Stimulated activated CD4-positive, alpha-beta T cell treated with anti-CD3 and anti-CD28 coated beads, Interleukin-1b, Interleukin-23, amount 100 ng/mL, for 1 hour (primary cell): ENCODE data around the gene SEL1L3.

ENCODE experiments used
- DNase-seq, 2 donors: peaks; one replicate each; pipeline ENCODE4 v3.0.0-alpha.2; 2020; ENCODE audit warnings: low read depth in 2 of 2

The SEL1L3 gene

DNA sequence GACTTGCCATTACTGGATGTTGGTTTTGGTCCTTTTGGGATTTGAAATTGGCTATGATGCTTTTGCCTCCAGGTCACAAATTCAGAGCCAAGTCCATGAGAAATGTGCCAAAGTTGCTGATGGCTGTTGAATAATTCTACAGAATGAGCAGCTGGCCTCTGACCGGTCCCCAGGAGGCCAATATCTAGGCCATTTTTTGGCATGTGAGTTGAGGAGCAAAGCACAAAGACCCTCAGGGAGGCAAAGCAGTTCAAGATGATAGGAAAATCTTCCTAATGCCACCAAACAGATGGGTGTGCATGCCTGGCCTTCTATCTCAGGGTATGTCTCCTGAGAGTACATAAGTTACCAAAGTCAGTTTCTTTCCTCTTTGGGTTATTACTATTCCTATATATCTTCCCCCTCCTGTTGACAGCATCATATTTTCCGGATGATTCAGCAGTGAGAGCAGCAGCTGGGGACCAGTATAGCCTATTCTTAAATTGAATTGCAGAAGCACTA lies 44.4 kb downstream of the SEL1L3 start:
- DNase-seq, result no peak

DNA sequence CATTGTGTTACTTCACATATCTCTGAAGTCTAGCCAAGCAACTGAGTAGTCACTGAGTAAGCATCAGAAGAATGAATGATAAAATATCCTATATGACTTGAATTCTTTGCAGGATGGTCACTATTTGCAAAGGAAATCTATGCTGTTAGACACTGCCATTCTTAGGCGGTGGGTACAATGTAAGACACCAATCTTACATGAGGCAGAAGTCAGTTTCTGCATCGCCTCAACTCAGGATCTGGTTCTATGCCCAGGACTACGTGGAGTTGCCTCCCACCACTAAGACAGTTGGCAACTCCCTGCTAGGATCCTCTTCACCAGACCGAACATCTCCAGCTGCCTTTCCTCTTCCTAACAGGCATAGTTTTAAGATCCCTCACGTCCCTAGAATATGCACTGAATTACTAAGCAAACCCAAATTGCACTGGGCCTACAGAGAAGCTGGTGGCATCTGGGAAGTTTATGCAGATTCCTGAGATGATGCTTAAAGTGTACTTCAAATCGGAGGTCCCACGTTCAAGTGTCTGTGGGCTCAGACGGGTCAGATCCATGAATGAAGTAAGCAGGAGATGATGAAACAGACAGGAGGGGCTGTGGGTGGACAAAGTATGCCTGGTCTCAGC lies 45.6 kb downstream of the SEL1L3 start:
- DNase-seq, result no peak

DNA sequence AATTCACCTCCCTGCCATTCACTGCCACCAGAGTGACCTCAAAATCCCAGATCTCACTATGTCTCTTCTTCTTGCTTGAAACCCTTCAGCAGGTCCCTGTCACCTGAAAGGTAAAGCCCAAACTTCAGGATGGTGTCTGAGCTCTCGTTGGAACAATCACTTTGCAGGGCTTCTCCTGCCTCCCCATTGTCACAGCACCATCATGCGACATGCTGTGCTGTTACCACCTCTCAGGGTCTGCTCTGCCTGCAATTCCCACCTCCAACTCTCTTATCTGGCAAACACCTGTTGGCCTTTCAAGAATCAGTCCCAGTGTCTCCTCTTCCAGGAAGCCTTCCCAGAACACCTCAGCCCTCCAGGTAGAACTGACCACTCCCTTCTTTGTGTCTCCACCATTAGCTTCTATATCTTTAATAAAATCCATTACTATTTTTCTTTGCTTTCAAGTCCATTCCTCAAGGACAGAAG lies 46.2 kb downstream of the SEL1L3 start:
- no peak for DNase-seq

DNA sequence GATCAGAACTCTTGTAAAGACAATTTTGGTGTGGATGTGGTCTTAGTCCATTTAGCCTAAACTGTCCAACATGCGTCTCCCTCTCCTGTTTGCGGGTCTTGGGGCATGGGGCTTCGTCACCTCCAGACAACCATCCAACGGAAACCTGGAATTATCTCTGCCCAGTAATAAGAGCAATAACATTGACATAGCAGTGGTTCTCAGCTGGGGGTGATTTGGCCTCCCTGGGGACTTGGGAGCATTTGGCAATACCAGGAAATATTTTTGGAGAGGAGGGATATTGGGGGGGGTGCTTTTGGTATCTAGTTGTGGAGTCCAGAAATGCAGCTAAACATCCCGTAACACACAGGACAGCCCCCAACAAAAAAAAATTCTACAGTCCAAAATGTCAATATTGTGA lies 47.2 kb downstream of the SEL1L3 start:
- no peak for DNase-seq

DNA sequence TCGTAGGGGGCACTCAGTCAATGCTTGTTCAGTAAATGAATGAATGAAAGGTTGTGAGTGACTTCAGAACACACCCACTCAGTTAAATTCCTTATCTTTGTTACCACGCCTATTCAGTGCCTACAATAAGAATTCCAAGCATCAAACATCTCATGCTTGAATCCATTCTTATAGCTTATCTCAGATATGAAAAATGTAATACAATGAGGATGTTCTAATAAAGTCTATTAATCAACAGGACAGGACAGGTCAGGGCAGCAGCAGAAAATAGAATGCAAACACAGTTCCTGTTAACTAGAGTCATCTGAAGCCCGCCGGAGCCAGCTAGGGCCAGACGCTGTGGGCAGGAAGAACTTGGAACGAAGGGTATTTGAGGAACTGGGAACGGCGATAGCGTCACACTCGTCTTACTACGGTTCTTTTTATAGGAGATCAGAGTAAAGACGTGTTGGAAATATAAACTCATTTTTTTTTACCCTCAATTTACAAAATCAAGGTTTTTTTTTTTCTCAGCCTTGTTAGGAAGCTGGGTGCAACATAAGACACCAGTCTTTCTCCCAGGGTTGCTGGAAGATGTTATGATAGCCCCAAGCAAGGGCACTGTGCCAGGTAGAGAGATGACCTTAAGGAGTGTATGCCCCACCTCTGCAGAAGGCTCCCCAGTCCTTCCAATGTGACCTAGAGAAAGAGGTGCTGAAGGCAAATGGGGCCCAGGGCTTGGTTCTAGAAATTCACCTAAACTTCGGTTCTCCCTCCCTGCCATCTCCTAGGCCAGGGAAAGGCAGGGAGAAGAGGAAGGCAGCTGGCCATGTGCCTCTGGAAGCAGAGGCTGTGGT lies 48.3 kb downstream of the SEL1L3 start:
- DNase-seq, result no peak

DNA sequence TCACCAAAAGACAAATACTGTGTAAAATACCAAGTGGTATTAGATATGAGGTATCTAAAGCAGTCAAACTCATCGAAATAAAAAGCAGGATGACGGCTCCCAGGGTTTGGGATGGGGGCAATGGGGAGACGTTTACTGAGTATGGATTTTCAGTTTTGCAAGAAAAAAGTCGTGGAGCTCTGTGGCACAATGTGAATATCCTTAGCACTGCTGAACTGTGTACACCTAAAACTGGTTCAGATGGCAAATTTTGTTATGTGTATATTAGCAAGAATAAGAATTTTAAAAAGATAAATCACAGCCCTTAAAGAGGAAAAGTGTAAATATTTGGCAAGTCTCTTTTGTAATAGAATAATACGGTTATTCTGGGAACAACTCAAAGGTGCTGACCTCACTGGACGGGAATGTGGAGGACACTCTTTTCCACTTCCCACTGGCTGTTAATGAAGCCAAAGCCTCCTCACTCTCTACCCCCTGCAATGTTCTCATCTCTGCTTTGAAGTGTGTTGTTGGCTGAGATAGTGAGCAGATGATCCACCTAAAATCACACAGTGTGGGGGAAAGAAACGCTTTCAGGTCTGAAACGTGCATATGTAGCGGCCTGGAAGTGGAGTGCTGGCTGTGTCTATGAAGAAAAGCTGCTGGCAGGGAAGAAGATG lies 49.2 kb downstream of the SEL1L3 start:
- no peak for DNase-seq

DNA sequence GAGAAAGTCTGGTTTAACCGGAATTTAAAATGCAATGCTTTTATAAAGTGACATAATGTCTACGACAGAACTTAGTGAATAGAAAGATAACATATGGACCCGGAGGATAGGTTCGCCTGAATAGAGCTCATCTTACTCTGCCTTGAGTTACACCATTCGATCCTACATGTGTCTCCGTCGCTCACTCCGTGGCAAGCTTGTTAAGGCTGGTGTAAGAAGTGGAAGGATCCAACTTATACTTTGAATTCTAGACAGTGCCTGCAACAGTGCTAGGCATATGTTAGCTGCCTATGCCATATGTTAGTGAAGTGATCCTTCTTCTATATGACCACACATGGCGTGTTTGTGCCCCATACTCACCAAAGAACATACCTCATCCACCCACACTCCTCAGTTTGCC lies 50.9 kb downstream of the SEL1L3 start:
- no peak for DNase-seq

DNA sequence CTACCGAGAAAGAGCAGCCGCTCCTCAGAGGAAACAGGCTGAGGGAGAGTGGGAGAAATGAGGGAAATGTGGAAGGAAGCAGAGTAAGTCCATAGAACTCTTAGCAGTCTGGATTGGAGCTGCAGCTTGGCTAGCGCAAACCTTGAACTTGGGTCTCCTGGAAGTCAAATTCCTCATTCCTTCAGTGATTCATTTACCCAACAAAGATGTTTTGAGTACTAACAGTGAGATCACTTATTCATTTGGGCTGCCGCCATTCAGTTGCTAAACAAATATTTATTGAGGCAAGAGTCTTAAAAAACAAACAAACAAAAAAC lies 51.5 kb downstream of the SEL1L3 start:
- DNase-seq, result no peak

DNA sequence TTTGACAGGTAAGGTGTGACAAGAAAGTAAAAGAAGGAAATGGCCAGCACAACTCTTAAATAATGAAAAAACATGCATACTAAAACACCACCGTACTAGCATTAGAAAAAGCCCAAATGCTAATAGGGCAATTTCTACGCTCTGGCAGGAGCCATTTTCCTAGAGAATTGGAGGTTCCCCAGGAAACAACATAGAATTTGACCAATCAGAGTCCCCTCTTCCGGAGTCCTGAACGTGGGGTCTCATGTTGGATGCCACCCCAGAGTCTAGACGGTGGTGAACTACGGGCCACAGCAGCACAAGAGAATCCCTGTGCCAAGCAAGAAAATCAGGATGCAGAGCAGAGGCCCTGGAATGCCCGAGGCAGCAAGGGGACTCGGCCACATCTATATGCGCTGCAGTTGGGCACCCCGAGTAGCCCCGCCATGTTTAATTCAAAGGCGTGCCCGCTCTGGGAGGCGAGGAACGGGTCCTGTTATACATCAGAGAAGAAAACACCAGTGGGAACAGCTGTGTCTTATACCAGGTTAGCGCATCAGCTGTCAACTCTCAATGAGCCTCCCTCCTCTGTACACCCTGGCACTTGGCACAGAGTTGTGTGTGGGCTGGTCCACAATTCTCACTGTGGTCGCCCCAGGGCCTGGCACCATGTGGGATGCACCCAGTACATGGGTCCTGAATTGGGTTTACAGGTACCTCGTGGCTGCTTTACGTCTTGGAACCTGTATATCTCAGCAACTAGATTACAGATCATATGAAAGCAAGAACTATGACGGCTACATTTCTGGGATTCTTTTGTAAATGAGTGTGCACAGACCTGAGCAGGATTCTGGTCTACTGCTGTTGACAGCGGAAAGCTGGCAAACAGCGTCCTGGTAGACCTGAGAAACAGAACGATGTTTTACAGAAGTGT lies 52.1 kb downstream of the SEL1L3 start:
- DNase-seq, result no peak

DNA sequence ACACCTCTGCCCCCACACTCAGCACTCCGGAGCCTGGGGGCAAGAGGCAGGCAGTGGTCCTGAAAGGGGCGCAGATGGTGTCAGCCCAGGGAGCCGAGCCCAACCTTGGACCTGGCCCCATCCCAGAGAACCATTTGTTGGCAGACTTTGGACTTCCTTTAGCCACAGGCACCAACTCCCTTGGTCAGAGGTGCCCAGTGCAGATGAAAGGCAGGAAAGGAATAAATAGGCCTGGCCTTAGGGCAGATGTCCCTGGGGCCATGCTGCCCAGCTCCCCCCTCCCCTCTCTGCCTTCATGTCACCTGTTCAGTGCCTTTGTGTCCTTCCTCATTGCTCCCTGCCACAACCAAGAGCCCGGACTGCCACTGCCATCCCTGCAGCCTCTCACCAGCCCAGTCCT lies 52.8 kb downstream of the SEL1L3 start:
- DNase-seq, result no peak

DNA sequence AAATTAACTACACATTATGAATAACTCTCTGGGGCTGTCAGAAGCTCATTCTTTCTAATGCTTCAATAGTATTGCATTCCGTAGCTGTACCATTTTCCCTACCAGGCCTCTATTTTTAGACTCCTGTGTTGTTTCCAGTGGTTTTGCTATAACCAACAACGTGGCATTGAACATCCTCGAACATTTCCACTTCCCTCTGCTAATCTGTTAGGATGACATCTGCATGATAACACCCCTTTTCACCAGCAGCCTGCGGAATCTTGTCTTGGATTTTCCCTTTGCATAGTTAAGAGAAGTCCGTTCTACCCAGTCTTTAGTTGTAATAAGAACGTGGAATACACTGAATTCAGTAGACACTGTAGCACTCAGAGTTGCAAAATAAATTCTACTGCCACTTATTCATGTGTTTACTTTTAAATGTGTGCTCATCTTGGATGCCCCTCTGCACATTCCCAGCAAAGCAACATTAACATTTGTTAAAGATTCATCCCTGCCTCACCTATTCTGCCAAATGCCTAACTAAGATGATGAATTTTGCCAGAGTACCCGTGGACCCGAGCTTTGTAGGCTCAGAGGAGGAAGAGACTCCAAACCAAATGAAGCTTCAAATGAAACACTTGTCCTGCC lies 55.6 kb downstream of the SEL1L3 start:
- no peak for DNase-seq

DNA sequence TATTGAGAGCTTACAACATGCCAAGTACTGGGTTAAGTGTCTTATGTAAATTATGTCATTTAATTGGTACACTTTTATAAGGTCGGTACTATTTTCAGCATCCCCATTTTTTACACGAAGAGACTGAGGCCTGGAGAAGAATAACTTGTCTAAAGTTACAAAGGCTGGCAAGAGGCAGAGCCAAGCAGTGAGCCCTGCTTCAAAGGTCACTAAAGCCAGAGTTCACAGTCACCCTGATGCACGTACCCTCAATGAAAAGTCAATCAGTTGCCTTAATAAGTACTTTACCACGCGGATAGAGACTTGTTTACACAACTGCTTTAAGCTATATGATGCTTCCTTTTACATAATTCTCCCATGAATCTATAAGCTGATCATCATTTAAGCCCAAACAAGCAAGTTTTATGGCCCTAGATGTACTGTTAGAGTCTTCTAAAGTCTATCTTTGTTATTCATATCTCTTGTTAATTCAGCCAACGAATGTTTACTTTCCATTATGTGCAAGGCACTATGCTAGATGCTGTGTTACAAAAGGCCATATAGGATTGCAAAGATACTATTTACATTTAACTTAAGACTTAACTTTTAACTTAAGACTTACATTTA lies 57.4 kb downstream of the SEL1L3 start:
- no peak for DNase-seq

DNA sequence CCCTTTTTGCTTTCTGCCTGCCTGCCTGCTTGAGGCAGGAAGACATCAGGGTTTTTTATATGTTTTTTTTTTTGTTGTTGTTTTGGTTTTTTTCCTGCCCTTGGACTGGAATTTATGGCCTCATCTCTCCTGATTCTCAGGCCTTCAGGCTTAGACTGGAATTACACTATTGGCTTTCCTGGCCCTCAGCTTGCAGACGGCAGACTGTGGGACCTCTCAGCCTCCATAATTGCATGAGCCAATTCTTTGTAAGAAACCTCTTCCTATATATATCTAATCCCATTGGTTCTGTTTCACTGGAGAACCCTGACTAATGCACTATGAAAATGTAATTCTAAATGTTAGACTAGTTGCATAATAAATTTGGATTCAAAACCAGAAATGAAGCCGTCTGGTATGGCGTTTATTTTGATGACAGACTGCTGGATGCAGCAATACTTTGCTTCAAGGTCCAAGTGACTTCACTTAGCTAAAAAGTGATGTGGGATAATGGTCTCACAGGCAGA lies 59.0 kb downstream of the SEL1L3 start:
- DNase-seq, result no peak

DNA sequence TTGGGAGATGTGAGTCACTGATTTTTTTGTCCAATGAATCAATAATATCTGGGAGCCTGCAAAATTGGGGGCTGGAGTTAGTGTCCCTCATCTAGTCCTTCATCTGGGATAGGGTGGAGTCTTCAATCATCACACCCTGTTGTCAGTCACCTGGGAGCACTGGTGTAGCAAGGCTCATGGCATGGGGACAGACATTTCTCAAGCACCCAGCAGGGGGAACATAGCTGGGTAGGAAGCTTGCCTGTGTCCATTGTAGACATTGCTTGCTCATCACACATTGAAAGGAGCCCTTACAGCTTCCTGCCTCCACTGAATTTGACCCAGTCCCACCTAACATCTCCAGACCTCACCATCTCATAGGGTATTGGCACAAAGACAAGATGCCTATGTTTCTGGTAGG lies 61.2 kb downstream of the SEL1L3 start:
- DNase-seq, result no peak

DNA sequence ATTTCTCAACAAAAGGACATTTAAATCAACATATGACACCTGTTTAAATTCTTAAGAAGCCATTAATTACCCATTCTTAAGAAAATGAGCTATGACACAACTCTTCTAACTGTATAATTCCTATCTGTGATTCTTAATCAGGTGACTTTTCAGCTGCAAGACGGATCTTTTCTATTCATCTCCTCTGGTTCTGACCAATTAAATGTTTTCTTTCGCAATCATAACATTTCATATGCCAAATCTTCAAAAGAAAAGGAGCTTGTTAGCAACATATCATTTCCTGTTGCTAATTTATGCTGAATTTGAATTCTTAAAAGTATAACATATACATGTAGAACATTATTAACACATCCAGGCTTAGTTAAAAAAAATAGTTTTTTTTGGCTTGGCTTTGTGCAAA lies 62.5 kb downstream of the SEL1L3 start:
- DNase-seq, result no peak

DNA sequence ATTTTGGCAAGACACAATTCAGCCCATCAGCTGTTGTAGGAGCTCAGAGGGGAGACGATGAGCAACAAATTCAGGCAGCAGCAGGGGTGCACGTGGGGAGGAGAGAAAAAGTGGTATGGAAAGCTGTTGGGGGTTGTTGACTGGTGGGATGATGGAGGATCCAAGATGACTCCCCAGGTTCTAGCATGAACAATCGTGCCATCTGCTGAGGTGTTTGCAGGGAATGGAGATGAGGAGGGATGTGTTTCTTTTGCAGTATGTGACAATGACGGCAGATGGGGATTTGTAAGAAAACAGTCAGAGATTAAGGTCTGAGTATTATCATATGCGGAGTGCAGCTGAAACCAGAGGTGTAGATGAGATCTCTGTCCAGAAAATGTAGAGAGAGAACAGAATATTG lies 63.3 kb downstream of the SEL1L3 start:
- DNase-seq, result no peak

DNA sequence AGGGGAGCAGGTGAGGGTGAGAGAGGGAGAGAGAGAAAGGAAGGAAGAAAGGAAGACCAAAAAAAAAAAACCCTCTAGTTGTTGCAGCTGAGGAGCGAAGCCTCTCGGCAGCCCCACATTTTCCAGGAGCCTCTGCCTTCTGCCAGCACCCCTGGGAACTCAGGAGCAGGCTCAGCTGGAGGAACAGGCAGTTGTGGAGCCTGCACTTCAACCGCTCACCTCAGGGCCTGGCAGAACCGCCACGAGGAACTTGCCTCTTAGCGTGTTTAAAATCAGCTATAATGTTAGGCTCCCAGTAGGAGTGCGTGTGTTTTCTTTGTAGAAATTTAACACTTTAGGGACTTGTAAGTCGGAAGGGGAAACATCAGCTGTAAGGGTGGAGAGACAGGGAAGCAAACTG lies 65.7 kb downstream of the SEL1L3 start:
- no peak for DNase-seq

DNA sequence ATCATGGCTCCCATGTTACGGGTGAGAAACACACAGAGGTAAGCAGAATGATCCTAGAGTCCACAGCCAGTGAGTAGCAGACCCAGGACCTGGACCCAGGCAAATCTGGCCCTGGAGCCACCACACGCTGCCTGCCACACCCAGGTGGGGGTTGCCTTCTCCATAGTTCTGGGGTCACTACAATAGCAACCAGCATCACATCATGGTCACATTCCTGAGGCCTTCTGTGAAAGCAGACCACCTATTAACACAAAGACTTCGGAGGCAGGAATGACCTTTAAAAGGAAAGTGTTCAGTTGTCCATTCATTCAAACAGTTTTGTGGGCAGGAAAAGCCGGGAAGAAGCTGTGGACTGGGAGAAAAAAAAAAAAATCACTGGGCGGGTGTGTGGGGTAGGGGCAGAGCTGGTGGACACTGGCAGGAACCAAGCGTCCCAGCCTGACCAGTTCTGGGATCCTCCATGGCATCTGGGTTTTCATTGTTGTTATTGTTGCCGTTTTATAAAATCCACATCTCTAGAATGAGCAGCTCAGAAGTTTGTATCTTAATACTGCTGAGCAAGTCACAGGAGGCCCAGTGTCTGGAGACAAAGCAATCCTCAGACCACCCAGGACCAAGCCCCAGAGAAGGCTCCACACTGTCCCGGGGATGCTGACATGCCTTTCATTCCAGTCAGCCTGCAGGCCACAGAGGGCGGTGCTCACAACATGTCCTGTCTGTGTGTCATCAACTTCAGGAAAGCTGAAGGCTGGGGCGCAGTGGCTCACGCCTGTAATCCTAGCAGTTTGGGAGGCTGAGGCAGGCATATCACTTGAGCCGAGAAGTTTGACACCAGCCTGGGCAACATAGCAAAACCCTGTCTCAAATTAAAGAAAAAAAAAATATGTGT lies 67.0 kb downstream of the SEL1L3 start:
- no peak for DNase-seq

DNA sequence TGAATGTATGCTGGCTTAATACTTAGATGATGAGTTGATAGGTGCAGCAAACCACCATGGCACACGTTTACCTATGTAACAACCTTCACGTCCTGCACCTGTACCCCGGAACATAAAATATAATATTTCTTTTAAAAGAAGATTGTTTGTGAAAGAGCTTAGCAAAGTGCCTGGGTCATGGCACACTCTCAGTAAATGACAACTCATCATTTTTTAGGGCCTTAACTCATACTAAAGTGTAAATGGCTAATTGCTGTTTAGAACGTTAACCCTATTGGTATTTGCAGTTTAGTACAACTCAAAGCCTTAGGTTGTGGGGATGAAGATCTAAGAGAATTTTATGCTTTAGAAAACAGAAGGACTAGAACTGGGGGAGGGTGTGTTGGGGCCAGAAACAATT lies 67.7 kb downstream of the SEL1L3 start:
- DNase-seq, result no peak

DNA sequence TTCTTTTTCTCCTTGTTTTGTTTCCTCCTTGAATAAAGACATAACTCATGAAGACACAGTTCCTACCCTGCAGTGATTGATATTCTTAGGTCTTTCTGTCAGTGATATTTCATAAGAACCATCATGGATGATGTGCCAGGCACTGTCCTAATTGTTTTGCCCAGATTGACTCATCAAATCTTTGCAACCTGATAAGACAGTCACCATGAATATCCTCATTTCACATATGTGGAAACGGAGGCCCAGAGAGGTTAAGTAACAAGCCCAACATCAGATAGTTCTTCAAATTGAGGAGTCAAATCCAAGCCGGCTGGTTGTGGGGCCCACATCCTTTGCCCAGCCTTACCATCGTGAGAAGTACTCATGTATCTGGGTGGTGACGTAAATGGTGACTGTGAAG lies 69.9 kb downstream of the SEL1L3 start:
- DNase-seq, result no peak
